ENCODE results near the gene EPHA8. TPM values are rescaled to one million over a fixed set of nuclear protein-coding genes. Genes with fewer than 3 reads are reported as not detected.

The EPHA8 gene
- total RNA-seq, 1 experiment from 2014 or later = not detected

- Histone ChIP-seq H2AFZ (ENCODE audit: low read length) (no peak overlapping the region), H3K27ac (ENCODE audit: low read length) (no peak overlapping the region), H3K4me3 (ENCODE audit: low read length) (no peak overlapping the region), H3K9me3 (ENCODE audit: low read length) (no peaks in the 10 kb centered on the region), H3K27me3 (ENCODE audit: low read length) (no peaks in the 10 kb centered on the region), H3K4me1 (ENCODE audit: low read length) (no peaks in the 10 kb centered on the region), H3K9ac (ENCODE audit: low read length) (no peak overlapping the region), H3K79me2 (ENCODE audit: low read length) (no peaks in the 10 kb centered on the region), H3K36me3 (ENCODE audit: insufficient read depth, low read length) (no peaks in the 10 kb centered on the region), H3K9me2 (replicated peaks; ENCODE audit: insufficient read depth, low read length) (no peaks in the 10 kb centered on the region), H3K4me2 (ENCODE audit: low read depth, low read length, poor library complexity, severe bottlenecking) (no peak overlapping the region), H4K20me1 (ENCODE audit: insufficient read depth, low read depth, low read length) (no peaks in the 10 kb centered on the region)
- DNase-seq = no peak
Observed at GRCh38 chr1:22594396-22594795, 31.1 kb downstream of the EPHA8 start.

- no peak for DNase-seq
- H3K27ac ChIP-seq (ENCODE audit: low read length) = no peak overlapping the region
- no peak overlapping the region for H2AFZ ChIP-seq (ENCODE audit: low read length)
- no peaks in the 10 kb centered on the region for H3K4me1 ChIP-seq (ENCODE audit: low read length)
- no peaks in the 10 kb centered on the region for H3K9me2 ChIP-seq (replicated peaks; ENCODE audit: insufficient read depth, low read length)
- H3K4me2 ChIP-seq (ENCODE audit: low read depth, low read length, poor library complexity, severe bottlenecking) = no peak overlapping the region
- no peaks in the 10 kb centered on the region for H3K79me2 ChIP-seq (ENCODE audit: low read length)
- no peaks in the 10 kb centered on the region for H3K36me3 ChIP-seq (ENCODE audit: insufficient read depth, low read length)
- no peak overlapping the region for H3K9ac ChIP-seq (ENCODE audit: low read length)
- H3K27me3 ChIP-seq (ENCODE audit: low read length) = no peaks in the 10 kb centered on the region
- H4K20me1 ChIP-seq (ENCODE audit: insufficient read depth, low read depth, low read length) = no peaks in the 10 kb centered on the region
- no peak overlapping the region for H3K4me3 ChIP-seq (ENCODE audit: low read length)
- no peaks in the 10 kb centered on the region for H3K9me3 ChIP-seq (ENCODE audit: low read length)
Observed at GRCh38 chr1:22595108-22595507, 31.8 kb downstream of the EPHA8 start.

DNA sequence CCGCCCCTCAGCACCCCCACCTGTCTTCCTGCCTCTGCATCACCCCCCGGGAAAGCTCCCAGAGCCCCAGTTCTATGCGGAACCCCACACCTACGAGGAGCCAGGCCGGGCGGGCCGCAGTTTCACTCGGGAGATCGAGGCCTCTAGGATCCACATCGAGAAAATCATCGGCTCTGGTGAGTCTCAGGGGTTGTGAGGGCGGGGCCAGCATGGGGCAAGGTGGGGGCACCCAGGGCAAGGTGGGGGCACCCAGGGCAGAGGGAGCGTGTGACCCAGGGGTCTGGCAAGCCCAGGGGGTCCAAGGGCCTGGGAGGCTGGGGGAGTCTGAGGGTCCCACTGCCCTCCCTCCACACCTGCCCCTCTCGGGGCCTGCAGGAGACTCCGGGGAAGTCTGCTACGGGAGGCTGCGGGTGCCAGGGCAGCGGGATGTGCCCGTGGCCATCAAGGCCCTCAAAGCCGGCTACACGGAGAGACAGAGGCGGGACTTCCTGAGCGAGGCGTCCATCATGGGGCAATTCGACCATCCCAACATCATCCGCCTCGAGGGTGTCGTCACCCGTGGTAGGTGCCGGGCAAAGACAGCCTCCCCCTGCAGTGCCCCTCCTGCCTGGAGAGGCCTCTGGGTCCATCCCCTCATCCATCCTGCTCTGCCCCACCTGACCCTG lies 34.1 kb downstream of the EPHA8 start:
- Histone ChIP-seq H4K20me1 (ENCODE audit: insufficient read depth, low read depth, low read length) (no peaks in the 10 kb centered on the region), H3K4me2 (ENCODE audit: low read depth, low read length, poor library complexity, severe bottlenecking) (no peak overlapping the region), H3K9ac (ENCODE audit: low read length) (no peak overlapping the region), H2AFZ (ENCODE audit: low read length) (no peak overlapping the region), H3K9me3 (ENCODE audit: low read length) (no peaks in the 10 kb centered on the region), H3K27me3 (ENCODE audit: low read length) (no peaks in the 10 kb centered on the region), H3K27ac (ENCODE audit: low read length) (no peak overlapping the region), H3K4me3 (ENCODE audit: low read length) (no peak overlapping the region), H3K79me2 (ENCODE audit: low read length) (no peaks in the 10 kb centered on the region), H3K4me1 (ENCODE audit: low read length) (no peaks in the 10 kb centered on the region), H3K9me2 (replicated peaks; ENCODE audit: insufficient read depth, low read length) (no peaks in the 10 kb centered on the region), H3K36me3 (ENCODE audit: insufficient read depth, low read length) (no peaks in the 10 kb centered on the region)
- DNase-seq = no peak

- DNase-seq = no peak
- no peak overlapping the region for H3K4me3 ChIP-seq (ENCODE audit: low read length)
- H3K9me2 ChIP-seq (replicated peaks; ENCODE audit: insufficient read depth, low read length) = no peaks in the 10 kb centered on the region
- H3K79me2 ChIP-seq (ENCODE audit: low read length) = no peaks in the 10 kb centered on the region
- no peak overlapping the region for H3K27ac ChIP-seq (ENCODE audit: low read length)
- no peaks in the 10 kb centered on the region for H3K4me1 ChIP-seq (ENCODE audit: low read length)
- no peaks in the 10 kb centered on the region for H3K9me3 ChIP-seq (ENCODE audit: low read length)
- H2AFZ ChIP-seq (ENCODE audit: low read length) = no peak overlapping the region
- H3K27me3 ChIP-seq (ENCODE audit: low read length) = no peaks in the 10 kb centered on the region
- no peaks in the 10 kb centered on the region for H3K36me3 ChIP-seq (ENCODE audit: insufficient read depth, low read length)
- H3K4me2 ChIP-seq (ENCODE audit: low read depth, low read length, poor library complexity, severe bottlenecking) = no peak overlapping the region
- H3K9ac ChIP-seq (ENCODE audit: low read length) = no peak overlapping the region
- H4K20me1 ChIP-seq (ENCODE audit: insufficient read depth, low read depth, low read length) = no peaks in the 10 kb centered on the region
Observed at GRCh38 chr1:22597996-22598395, 34.7 kb downstream of the EPHA8 start.

DNA sequence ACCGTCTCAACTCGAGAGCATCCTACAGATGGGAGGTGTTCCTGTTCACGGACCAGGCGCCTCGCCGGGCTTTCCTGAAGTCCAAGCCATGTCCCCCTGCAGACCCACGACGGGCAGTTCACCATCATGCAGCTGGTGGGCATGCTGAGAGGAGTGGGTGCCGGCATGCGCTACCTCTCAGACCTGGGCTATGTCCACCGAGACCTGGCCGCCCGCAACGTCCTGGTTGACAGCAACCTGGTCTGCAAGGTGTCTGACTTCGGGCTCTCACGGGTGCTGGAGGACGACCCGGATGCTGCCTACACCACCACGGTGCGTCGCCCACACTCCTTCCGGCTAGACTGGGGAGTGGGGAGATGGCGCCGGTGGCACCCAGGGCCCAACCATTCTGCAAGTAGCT lies 35.4 kb downstream of the EPHA8 start:
- no peak for DNase-seq
- Histone ChIP-seq H3K9me3 (ENCODE audit: low read length) (no peaks in the 10 kb centered on the region), H3K36me3 (ENCODE audit: insufficient read depth, low read length) (no peaks in the 10 kb centered on the region), H3K9me2 (replicated peaks; ENCODE audit: insufficient read depth, low read length) (no peaks in the 10 kb centered on the region), H3K79me2 (ENCODE audit: low read length) (no peaks in the 10 kb centered on the region), H3K4me2 (ENCODE audit: low read depth, low read length, poor library complexity, severe bottlenecking) (no peak overlapping the region), H3K27ac (ENCODE audit: low read length) (no peak overlapping the region), H3K9ac (ENCODE audit: low read length) (no peak overlapping the region), H3K27me3 (ENCODE audit: low read length) (no peaks in the 10 kb centered on the region), H3K4me1 (ENCODE audit: low read length) (no peaks in the 10 kb centered on the region), H2AFZ (ENCODE audit: low read length) (no peak overlapping the region), H3K4me3 (ENCODE audit: low read length) (no peak overlapping the region), H4K20me1 (ENCODE audit: insufficient read depth, low read depth, low read length) (no peaks in the 10 kb centered on the region)

DNA sequence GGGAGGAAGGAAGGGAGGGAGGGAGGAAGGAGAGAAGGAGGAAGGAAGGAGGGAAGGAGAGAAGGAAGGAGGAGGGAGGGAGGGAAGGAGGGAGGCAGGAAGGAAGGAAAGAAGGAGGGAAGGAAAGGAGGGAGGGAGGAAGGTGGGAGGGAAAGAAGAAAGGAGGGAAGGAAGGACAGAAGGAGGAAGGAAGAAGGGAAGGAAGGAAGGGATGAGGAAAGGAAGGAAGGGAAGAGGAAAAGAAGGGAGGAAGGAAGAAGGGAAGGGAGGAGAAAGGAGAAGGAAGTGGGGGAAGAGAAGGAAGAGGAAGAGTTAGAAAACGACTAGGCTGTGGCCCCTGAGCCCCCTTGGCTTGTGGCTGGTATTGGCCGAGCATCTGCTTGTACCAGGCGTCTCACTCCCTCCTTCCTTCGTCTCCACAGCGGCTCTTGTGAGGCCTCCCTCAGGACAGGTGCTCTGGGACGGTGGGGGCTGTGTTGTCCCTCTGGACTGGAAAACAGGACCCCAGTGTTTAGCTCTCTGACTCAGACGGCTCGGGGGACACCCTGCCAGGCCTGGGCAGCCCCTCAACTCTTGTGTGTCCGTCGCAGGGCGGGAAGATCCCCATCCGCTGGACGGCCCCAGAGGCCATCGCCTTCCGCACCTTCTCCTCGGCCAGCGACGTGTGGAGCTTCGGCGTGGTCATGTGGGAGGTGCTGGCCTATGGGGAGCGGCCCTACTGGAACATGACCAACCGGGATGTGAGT lies 37.0 kb downstream of the EPHA8 start:
- no peak overlapping the region for H3K4me3 ChIP-seq (ENCODE audit: low read length)
- no peaks in the 10 kb centered on the region for H4K20me1 ChIP-seq (ENCODE audit: insufficient read depth, low read depth, low read length)
- H3K36me3 ChIP-seq (ENCODE audit: insufficient read depth, low read length) = no peaks in the 10 kb centered on the region
- H3K4me2 ChIP-seq (ENCODE audit: low read depth, low read length, poor library complexity, severe bottlenecking) = no peak overlapping the region
- no peaks in the 10 kb centered on the region for H3K9me3 ChIP-seq (ENCODE audit: low read length)
- no peaks in the 10 kb centered on the region for H3K9me2 ChIP-seq (replicated peaks; ENCODE audit: insufficient read depth, low read length)
- H3K27ac ChIP-seq (ENCODE audit: low read length) = no peak overlapping the region
- no peaks in the 10 kb centered on the region for H3K79me2 ChIP-seq (ENCODE audit: low read length)
- H2AFZ ChIP-seq (ENCODE audit: low read length) = no peak overlapping the region
- no peaks in the 10 kb centered on the region for H3K4me1 ChIP-seq (ENCODE audit: low read length)
- DNase-seq = no peak
- H3K27me3 ChIP-seq (ENCODE audit: low read length) = no peaks in the 10 kb centered on the region
- H3K9ac ChIP-seq (ENCODE audit: low read length) = no peak overlapping the region

DNA sequence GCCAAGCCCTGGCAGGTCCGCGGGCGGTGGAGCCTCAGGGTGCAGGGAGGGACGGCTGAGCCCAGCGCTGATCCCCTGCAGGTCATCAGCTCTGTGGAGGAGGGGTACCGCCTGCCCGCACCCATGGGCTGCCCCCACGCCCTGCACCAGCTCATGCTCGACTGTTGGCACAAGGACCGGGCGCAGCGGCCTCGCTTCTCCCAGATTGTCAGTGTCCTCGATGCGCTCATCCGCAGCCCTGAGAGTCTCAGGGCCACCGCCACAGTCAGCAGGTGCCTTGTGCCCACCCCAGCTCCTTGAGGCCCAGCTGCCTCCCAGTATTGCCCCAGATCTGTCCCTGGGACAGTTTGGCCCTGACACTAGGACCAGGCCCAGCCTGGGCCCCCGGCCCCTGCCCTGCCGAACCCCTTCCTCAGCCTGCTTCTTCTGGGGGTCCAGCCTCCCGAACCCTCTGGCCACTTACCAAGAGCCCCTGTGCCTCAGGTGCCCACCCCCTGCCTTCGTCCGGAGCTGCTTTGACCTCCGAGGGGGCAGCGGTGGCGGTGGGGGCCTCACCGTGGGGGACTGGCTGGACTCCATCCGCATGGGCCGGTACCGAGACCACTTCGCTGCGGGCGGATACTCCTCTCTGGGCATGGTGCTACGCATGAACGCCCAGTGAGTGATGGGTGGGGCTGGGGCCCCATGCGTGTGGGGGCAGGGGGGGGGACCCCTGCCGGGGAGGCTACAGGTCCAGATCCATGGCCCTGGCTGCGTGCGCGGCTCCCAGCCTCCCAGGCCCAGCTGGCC lies 37.7 kb downstream of the EPHA8 start:
- Histone ChIP-seq H3K36me3 (ENCODE audit: insufficient read depth, low read length) (no peaks in the 10 kb centered on the region), H3K9ac (ENCODE audit: low read length) (no peak overlapping the region), H3K27me3 (ENCODE audit: low read length) (no peaks in the 10 kb centered on the region), H4K20me1 (ENCODE audit: insufficient read depth, low read depth, low read length) (no peaks in the 10 kb centered on the region), H3K4me3 (ENCODE audit: low read length) (no peak overlapping the region), H2AFZ (ENCODE audit: low read length) (no peak overlapping the region), H3K4me1 (ENCODE audit: low read length) (no peaks in the 10 kb centered on the region), H3K79me2 (ENCODE audit: low read length) (no peaks in the 10 kb centered on the region), H3K4me2 (ENCODE audit: low read depth, low read length, poor library complexity, severe bottlenecking) (no peak overlapping the region), H3K9me3 (ENCODE audit: low read length) (no peaks in the 10 kb centered on the region), H3K27ac (ENCODE audit: low read length) (no peak overlapping the region), H3K9me2 (replicated peaks; ENCODE audit: insufficient read depth, low read length) (no peaks in the 10 kb centered on the region)
- DNase-seq = no peak

GRCh38 chr1:22601610-22602009 lies 38.3 kb downstream of the EPHA8 start:
- Histone ChIP-seq H3K4me1 (ENCODE audit: low read length) (no peaks in the 10 kb centered on the region), H3K4me2 (ENCODE audit: low read depth, low read length, poor library complexity, severe bottlenecking) (no peak overlapping the region), H3K27ac (ENCODE audit: low read length) (no peak overlapping the region), H3K79me2 (ENCODE audit: low read length) (no peaks in the 10 kb centered on the region), H3K9ac (ENCODE audit: low read length) (no peak overlapping the region), H3K9me2 (replicated peaks; ENCODE audit: insufficient read depth, low read length) (no peaks in the 10 kb centered on the region), H3K27me3 (ENCODE audit: low read length) (no peaks in the 10 kb centered on the region), H3K36me3 (ENCODE audit: insufficient read depth, low read length) (no peaks in the 10 kb centered on the region), H3K4me3 (ENCODE audit: low read length) (no peak overlapping the region), H4K20me1 (ENCODE audit: insufficient read depth, low read depth, low read length) (no peaks in the 10 kb centered on the region), H3K9me3 (ENCODE audit: low read length) (no peaks in the 10 kb centered on the region), H2AFZ (ENCODE audit: low read length) (no peak overlapping the region)
- no peak for DNase-seq
